ENCODE results near the gene ARHGAP26.

The ARHGAP26 gene

DNA sequence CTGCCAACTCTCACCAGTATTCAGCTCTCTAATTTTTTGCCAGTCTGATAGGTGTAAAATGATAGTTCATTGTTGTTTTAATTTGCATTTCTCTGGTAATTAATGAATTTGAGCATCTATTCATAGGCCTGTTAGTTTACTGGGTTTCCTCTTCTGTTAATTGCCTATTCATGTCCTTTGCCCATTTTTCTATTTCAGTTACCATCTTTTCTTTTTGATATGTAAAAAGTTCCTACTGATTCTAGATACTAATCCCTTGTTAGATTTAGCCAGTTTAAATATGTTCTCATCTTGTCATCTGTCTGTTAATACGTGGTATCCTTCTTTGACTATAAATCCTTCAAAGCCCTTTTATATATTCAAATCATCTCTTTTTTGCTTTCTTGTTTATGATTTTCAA, 247.8 kb downstream of the ARHGAP26 start:
- Histone ChIP-seq H3K36me3 (ENCODE audit: insufficient read depth, low read length) (no peaks in the 10 kb centered on the region), H3K4me3 (ENCODE audit: low read length) (no peak overlapping the region), H3K27me3 (ENCODE audit: insufficient read depth, low read length) (no peaks in the 10 kb centered on the region), H3K4me1 (ENCODE audit: insufficient read depth, low read length) (peaks cover 5% of the 10 kb centered on the region), H2AFZ (ENCODE audit: low read depth, low read length) (no peak overlapping the region), H3K9me3 (ENCODE audit: low read length) (no peaks in the 10 kb centered on the region)

DNA sequence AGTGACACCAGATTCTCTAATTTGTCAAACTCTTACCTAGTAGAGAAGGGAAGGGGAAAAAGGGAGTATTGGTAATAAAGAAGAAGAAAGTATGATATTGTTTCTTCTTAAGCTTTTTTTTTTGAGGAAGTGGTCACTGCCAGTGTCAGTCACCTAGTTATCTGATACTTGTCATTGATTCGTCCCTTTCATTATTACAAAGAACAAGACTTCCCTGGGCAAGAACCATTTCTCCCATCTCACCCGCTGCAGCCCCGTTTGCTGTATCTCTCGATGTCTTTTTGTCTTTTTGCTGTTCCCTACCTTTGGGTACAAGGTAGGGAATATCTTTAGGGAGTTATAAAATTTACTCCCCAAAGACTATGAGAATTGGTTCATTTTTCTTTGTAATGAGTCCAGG, 249.0 kb downstream of the ARHGAP26 start:
- Histone ChIP-seq H3K27me3 (ENCODE audit: insufficient read depth, low read length) (no peaks in the 10 kb centered on the region), H3K4me1 (ENCODE audit: insufficient read depth, low read length) (peaks cover 12% of the 10 kb centered on the region), H3K9me3 (ENCODE audit: low read length) (no peaks in the 10 kb centered on the region), H3K4me3 (ENCODE audit: low read length) (no peak overlapping the region), H3K36me3 (ENCODE audit: insufficient read depth, low read length) (no peaks in the 10 kb centered on the region), H2AFZ (ENCODE audit: low read depth, low read length) (no peak overlapping the region)

GRCh38 chr5:143019614-143020515, 249.7 kb downstream of the ARHGAP26 start:
- no peaks in the 10 kb centered on the region for H3K9me3 ChIP-seq (ENCODE audit: low read length)
- peaks cover 12% of the 10 kb centered on the region for H3K4me1 ChIP-seq (ENCODE audit: insufficient read depth, low read length)
- H3K4me3 ChIP-seq (ENCODE audit: low read length): no peak overlapping the region
- no peaks in the 10 kb centered on the region for H3K27me3 ChIP-seq (ENCODE audit: insufficient read depth, low read length)
- no peaks in the 10 kb centered on the region for H3K36me3 ChIP-seq (ENCODE audit: insufficient read depth, low read length)
- no peak overlapping the region for H2AFZ ChIP-seq (ENCODE audit: low read depth, low read length)

DNA sequence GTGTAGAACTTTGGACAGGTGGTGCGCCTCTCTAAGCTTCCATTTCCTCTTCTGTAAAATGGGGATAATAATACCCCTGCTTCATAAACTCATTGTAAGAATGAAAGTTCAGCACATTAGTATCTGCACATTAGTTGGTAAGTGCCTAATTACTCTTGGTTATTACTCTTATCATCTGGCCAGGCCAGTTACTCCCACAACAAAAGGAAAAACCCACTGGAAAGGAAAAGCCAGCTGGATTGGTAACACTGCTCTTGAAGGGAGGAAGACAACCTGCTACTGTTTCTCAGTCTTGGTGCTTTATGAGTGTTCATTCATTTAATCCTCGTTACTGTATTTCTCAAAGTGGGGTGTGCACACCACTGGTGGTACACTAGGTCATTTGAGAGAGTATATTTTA, 251.4 kb downstream of the ARHGAP26 start:
- Histone ChIP-seq H3K36me3 (ENCODE audit: insufficient read depth, low read length) (no peaks in the 10 kb centered on the region), H3K4me3 (ENCODE audit: low read length) (no peak overlapping the region), H3K4me1 (ENCODE audit: insufficient read depth, low read length) (peaks cover 15% of the 10 kb centered on the region), H3K9me3 (ENCODE audit: low read length) (no peaks in the 10 kb centered on the region), H3K27me3 (ENCODE audit: insufficient read depth, low read length) (no peaks in the 10 kb centered on the region), H2AFZ (ENCODE audit: low read depth, low read length) (no peak overlapping the region)

GRCh38 chr5:143023411-143024096, 253.4 kb downstream of the ARHGAP26 start:
- Histone ChIP-seq H3K27me3 (ENCODE audit: insufficient read depth, low read length) (no peaks in the 10 kb centered on the region), H2AFZ (ENCODE audit: low read depth, low read length) (no peak overlapping the region), H3K4me1 (ENCODE audit: insufficient read depth, low read length) (peaks cover 10% of the 10 kb centered on the region), H3K4me3 (ENCODE audit: low read length) (no peak overlapping the region), H3K36me3 (ENCODE audit: insufficient read depth, low read length) (no peaks in the 10 kb centered on the region), H3K9me3 (ENCODE audit: low read length) (no peaks in the 10 kb centered on the region)

DNA sequence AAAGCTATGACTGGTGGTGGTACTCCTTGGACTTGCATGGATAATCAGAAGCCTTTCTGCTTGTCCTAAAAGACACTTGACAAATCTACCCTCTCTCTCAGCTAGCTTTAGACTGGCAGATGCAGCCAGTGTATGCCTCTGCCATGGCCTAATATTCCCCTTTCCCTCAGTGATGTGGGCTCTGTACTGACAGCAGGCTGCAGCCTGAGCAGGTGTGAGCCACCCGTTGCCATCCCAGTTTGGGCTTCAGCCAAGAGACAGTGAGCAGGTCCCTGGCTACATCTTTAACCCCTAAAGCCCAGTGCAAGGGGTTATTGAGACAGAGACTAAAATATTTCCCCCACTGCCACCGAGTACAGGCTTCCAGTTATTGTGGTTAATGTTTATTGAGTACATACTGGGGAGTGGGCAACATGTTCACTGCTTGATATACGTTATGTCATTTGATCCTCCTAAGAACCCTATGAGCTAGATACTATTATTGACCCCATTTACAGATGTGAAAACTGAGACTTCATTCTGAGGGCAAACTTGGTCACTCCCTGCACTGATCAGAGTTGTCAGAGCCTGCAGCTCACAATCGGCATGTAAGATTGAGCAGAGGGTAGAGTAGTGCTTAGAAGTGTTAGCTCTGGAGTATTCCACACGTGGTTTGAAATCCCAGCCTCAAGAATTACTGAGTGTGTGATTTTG, 254.2 kb downstream of the ARHGAP26 start:
- Histone ChIP-seq H3K27me3 (ENCODE audit: insufficient read depth, low read length) (no peaks in the 10 kb centered on the region), H2AFZ (ENCODE audit: low read depth, low read length) (no peak overlapping the region), H3K9me3 (ENCODE audit: low read length) (no peaks in the 10 kb centered on the region), H3K4me1 (ENCODE audit: insufficient read depth, low read length) (peaks cover 10% of the 10 kb centered on the region), H3K4me3 (ENCODE audit: low read length) (no peak overlapping the region), H3K36me3 (ENCODE audit: insufficient read depth, low read length) (no peaks in the 10 kb centered on the region)

DNA sequence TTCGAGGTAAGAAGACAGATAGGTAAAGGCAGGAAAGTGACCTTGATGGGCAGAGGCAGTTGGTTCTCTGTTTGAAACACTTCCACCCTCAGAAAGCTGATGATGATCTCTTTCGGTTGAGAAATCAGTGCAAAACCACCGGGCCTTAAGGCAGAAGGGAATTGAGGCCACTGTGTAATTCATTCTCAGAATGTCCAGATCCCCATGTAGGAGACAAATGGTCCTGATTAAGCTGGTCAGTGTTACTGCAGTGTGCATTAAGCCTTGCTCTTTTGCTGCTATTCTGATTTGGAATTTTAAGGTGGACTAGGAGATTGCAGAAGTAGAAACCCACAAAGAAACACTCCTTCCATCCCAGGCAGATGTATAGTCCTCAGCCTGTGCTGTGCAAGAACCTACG, 255.2 kb downstream of the ARHGAP26 start:
- Histone ChIP-seq H3K4me3 (ENCODE audit: low read length) (no peak overlapping the region), H3K4me1 (ENCODE audit: insufficient read depth, low read length) (peaks cover 10% of the 10 kb centered on the region), H2AFZ (ENCODE audit: low read depth, low read length) (no peak overlapping the region), H3K27me3 (ENCODE audit: insufficient read depth, low read length) (no peaks in the 10 kb centered on the region), H3K9me3 (ENCODE audit: low read length) (no peaks in the 10 kb centered on the region), H3K36me3 (ENCODE audit: insufficient read depth, low read length) (no peaks in the 10 kb centered on the region)

- H3K4me3 ChIP-seq (ENCODE audit: low read length): no peak overlapping the region
- no peaks in the 10 kb centered on the region for H3K36me3 ChIP-seq (ENCODE audit: insufficient read depth, low read length)
- H2AFZ ChIP-seq (ENCODE audit: low read depth, low read length): no peak overlapping the region
- peaks cover 10% of the 10 kb centered on the region for H3K4me1 ChIP-seq (ENCODE audit: insufficient read depth, low read length)
- no peaks in the 10 kb centered on the region for H3K9me3 ChIP-seq (ENCODE audit: low read length)
- H3K27me3 ChIP-seq (ENCODE audit: insufficient read depth, low read length): no peaks in the 10 kb centered on the region
Measured at GRCh38 chr5:143025971-143026370, 255.8 kb downstream of the ARHGAP26 start.

GRCh38 chr5:143026380-143026779, 256.2 kb downstream of the ARHGAP26 start:
- H3K27me3 ChIP-seq (ENCODE audit: insufficient read depth, low read length): no peaks in the 10 kb centered on the region
- H2AFZ ChIP-seq (ENCODE audit: low read depth, low read length): no peak overlapping the region
- H3K4me1 ChIP-seq (ENCODE audit: insufficient read depth, low read length): peaks cover 10% of the 10 kb centered on the region
- no peaks in the 10 kb centered on the region for H3K9me3 ChIP-seq (ENCODE audit: low read length)
- no peaks in the 10 kb centered on the region for H3K36me3 ChIP-seq (ENCODE audit: insufficient read depth, low read length)
- H3K4me3 ChIP-seq (ENCODE audit: low read length): no peak overlapping the region

DNA sequence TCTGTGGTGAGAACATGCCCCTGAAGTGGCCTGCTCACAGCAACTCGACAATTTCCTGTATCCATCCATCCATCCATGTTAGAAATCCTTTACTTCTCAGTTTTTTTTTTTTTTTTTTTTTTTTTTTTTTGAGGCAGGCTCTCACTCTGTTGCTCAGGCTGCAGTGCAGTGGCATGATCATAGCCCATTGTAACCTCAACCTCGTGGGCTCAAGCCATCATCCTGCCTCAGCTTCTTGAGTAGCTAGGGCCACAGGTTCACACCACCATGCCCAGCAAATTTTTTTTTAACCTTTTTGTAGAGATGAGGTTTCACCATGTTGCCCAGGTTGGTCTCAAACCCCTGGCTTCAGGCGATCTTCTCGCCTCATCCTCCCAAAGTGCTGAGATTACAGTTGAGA, 259.1 kb downstream of the ARHGAP26 start:
- Histone ChIP-seq H2AFZ (ENCODE audit: low read depth, low read length) (no peak overlapping the region), H3K4me3 (ENCODE audit: low read length) (no peak overlapping the region), H3K9me3 (ENCODE audit: low read length) (no peaks in the 10 kb centered on the region), H3K36me3 (ENCODE audit: insufficient read depth, low read length) (no peaks in the 10 kb centered on the region), H3K27me3 (ENCODE audit: insufficient read depth, low read length) (no peaks in the 10 kb centered on the region), H3K4me1 (ENCODE audit: insufficient read depth, low read length) (peaks cover 3% of the 10 kb centered on the region)

GRCh38 chr5:143030349-143030748, 260.2 kb downstream of the ARHGAP26 start:
- H2AFZ ChIP-seq (ENCODE audit: low read depth, low read length): no peak overlapping the region
- H3K9me3 ChIP-seq (ENCODE audit: low read length): no peaks in the 10 kb centered on the region
- no peak overlapping the region for H3K4me3 ChIP-seq (ENCODE audit: low read length)

DNA sequence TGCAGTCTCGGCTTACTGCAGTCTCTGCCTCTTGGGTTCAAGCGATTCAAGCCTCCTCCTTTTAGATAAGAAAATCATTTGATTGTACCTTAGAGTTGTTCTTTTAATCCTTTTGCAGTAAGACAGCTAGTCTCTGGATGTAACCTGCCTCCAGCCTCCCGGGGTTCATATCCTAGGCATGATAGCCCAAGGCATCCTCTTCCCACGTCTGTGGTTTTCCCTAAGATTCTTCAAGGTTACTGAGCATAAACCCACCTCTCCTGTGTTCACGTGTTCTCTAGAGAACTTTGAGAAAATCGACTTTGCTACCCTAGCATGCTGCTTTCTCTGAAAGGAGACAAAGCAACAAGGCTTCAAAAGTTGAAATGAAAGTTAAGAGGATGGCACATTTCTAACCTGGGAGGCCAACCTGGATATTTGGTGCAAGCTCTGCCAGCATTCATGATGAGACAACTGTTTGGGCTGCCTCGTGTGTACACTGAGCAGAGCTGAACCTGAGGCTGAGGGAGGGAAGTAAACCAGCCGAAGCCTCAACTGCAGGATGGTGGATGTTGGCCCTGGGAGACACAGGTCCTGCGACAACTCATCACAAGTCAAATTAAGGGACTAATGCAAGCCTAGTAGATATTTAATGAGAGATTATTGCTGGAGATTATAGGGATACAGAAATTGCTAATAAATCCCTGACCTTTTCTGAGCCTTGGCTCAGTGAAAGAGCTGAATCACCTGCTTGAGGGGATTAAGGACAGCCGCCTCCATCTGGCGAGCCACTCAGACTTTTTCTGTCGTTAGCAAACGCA, 261.8 kb downstream of the ARHGAP26 start:
- Histone ChIP-seq H2AFZ (ENCODE audit: low read depth, low read length) (no peak overlapping the region), H3K4me3 (ENCODE audit: low read length) (no peak overlapping the region), H3K36me3 (ENCODE audit: insufficient read depth, low read length) (no peaks in the 10 kb centered on the region), H3K9me3 (ENCODE audit: low read length) (no peaks in the 10 kb centered on the region), H3K4me1 (ENCODE audit: insufficient read depth, low read length) (no peaks in the 10 kb centered on the region), H3K27me3 (ENCODE audit: insufficient read depth, low read length) (no peaks in the 10 kb centered on the region)

More at GRCh38 chr5:143030349-143030748, 260.2 kb downstream of the ARHGAP26 start:
- Histone ChIP-seq H3K36me3 (ENCODE audit: insufficient read depth, low read length) (no peaks in the 10 kb centered on the region), H3K27me3 (ENCODE audit: insufficient read depth, low read length) (no peaks in the 10 kb centered on the region), H3K4me1 (ENCODE audit: insufficient read depth, low read length) (peaks cover 3% of the 10 kb centered on the region)

DNA sequence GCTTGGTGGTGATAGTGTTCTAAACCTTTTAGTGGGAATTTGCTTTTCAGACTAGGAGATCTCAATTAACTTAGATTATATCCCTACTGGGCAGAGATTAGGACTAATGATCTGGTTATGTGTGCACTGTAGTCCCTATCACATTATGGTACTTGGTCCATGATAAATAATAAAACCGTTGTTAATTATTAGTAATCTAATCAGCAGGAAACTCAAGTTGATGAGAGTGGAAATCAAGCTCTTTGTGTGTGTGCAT, 262.3 kb downstream of the ARHGAP26 start:
- Histone ChIP-seq H3K27me3 (ENCODE audit: insufficient read depth, low read length) (no peaks in the 10 kb centered on the region), H3K4me3 (ENCODE audit: low read length) (no peak overlapping the region), H3K4me1 (ENCODE audit: insufficient read depth, low read length) (no peaks in the 10 kb centered on the region), H3K9me3 (ENCODE audit: low read length) (no peaks in the 10 kb centered on the region), H2AFZ (ENCODE audit: low read depth, low read length) (no peak overlapping the region), H3K36me3 (ENCODE audit: insufficient read depth, low read length) (no peaks in the 10 kb centered on the region)
